ENCODE results near the gene CENPX. TPM values are rescaled to one million over a fixed set of nuclear protein-coding genes. Genes with fewer than 3 reads are reported as not detected.

Gene CENPX
- total RNA-seq, 1 donor, result 30.7 TPM

GRCh38 chr17:81998691-81999438, 23.8 kb downstream of the CENPX start:
- no peak for TF ChIP-seq CTCF (IDR thresholded peaks at IDR 0.05; ENCODE audit: insufficient read depth, low read depth, low read length)
- H3K4me3 ChIP-seq (ENCODE audit: low read depth, low read length), result no peak overlapping the region
- no peak for DNase-seq (ENCODE audit: low read depth)

- no peak for DNase-seq (ENCODE audit: low read depth)
- TF ChIP-seq CTCF (IDR thresholded peaks at IDR 0.05; ENCODE audit: insufficient read depth, low read depth, low read length), result no peak
- no peak overlapping the region for H3K4me3 ChIP-seq (ENCODE audit: low read depth, low read length)
Measured at GRCh38 chr17:81998212-81998611, 24.5 kb downstream of the CENPX start.

GRCh38 chr17:81996757-81997441, 25.8 kb downstream of the CENPX start:
- no peak overlapping the region for H3K4me3 ChIP-seq (ENCODE audit: low read depth, low read length)
- DNase-seq (ENCODE audit: low read depth), result no peak
- TF ChIP-seq CTCF (IDR thresholded peaks at IDR 0.05; ENCODE audit: insufficient read depth, low read depth, low read length), result no peak

- no peak for DNase-seq (ENCODE audit: low read depth)
- H3K4me3 ChIP-seq (ENCODE audit: low read depth, low read length), result no peak overlapping the region
- TF ChIP-seq CTCF (IDR thresholded peaks at IDR 0.05; ENCODE audit: insufficient read depth, low read depth, low read length), result no peak
Measured at GRCh38 chr17:81996232-81996756, 26.4 kb downstream of the CENPX start.

- DNase-seq (ENCODE audit: low read depth), result no peak
- TF ChIP-seq CTCF (IDR thresholded peaks at IDR 0.05; ENCODE audit: insufficient read depth, low read depth, low read length), result no peak
- H3K4me3 ChIP-seq (ENCODE audit: low read depth, low read length), result no peak overlapping the region
Measured at GRCh38 chr17:81995463-81996231, 27.0 kb downstream of the CENPX start.

- DNase-seq (ENCODE audit: low read depth), result no peak
- no peak overlapping the region for H3K4me3 ChIP-seq (ENCODE audit: low read depth, low read length)
- TF ChIP-seq CTCF (IDR thresholded peaks at IDR 0.05; ENCODE audit: insufficient read depth, low read depth, low read length), result no peak
Measured at GRCh38 chr17:81994593-81995462, 27.9 kb downstream of the CENPX start.

All from fibroblast of villous mesenchyme (primary cell).